HG02571 (cell line): ENCODE measurements around the gene PLXNA4.

ENCODE experiments used
- ATAC-seq: cut with Tn5 transposase; IDR thresholded peaks from one replicate; pipeline ENCODE4 v1.9.1; 2021; ENCODE audit warnings: mild to moderate bottlenecking, moderate library complexity; ENCODE audit not compliant: unreplicated experiment

Gene PLXNA4

GRCh38 chr7:132536654-132537395 is 39.4 kb downstream of the PLXNA4 start:
- no peak for ATAC-seq

- ATAC-seq, result no peak
Measured at GRCh38 chr7:132533916-132534315, 42.4 kb downstream of the PLXNA4 start.

- ATAC-seq, result no peak
Measured at GRCh38 chr7:132532281-132532680, 44.0 kb downstream of the PLXNA4 start.

GRCh38 chr7:132531562-132531961 is 44.7 kb downstream of the PLXNA4 start:
- ATAC-seq, result no peak

DNA sequence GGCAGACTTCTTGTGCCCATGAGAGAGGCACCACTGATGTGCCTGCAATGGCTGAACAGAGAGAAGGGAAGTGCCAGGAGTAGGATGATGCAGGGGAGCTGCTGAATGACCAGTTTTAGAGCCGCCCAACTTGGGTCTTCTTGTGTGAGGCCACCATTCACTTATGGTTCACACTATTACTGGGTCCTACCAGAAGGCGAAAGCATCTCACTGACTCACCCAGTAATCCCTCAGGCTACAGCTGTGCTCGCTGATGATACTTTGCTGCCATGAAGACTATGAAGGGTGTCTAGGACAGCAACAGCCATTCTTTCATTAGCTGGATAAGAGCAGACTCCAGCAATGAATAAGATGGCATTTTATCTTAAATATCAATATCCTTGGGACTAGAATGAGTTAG is 47.6 kb downstream of the PLXNA4 start:
- no peak for ATAC-seq

GRCh38 chr7:132527467-132528410 is 48.5 kb downstream of the PLXNA4 start:
- no peak for ATAC-seq

DNA sequence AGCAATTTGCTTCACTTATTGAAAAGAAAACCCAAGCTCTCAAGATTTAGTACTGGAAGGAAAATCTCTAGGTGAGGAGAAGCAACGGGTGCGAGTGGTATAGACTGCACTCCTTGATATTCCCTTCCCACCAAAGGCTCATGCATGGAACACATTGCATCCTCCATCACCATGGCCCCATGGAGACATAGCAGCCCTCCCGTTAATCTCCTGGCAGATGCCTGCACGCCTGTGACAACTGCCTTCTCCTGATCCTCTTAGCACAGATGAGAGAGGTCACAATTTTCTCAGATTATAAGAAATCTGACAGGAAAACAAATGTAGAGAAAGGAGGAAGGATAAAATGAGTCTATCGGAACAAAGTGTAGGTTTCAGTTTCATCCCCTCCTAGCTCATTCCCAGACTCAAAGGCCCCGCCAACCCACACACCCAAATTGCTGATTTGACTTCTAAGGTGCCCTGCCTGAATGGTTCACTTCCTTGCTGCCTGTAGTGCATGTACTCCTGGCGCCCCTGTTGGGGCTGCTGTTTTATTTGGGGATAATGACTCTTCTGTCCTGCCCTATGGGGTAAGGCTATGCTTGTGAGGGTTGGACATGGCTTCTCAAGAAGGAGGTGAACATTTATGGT is 50.0 kb downstream of the PLXNA4 start:
- ATAC-seq, result no peak

DNA sequence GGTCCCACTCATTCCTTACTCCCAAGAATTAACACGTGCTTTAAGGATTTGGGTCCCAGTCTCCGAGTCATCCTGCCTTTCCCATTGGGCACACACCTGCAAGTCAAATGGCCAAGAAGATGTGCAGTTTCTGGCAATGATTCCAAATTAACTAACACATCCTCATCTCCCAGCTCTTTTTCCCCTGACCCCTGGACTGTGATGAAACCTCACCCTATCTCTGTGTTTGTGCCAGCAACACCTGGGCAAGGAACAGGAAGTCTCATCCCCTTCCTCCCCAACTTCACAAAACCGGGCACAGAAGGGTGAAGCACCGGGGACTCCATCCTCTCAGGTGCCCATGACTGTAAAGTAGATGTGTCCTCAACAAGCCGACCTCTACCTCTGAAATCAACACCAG is 54.8 kb downstream of the PLXNA4 start:
- ATAC-seq, result no peak

DNA sequence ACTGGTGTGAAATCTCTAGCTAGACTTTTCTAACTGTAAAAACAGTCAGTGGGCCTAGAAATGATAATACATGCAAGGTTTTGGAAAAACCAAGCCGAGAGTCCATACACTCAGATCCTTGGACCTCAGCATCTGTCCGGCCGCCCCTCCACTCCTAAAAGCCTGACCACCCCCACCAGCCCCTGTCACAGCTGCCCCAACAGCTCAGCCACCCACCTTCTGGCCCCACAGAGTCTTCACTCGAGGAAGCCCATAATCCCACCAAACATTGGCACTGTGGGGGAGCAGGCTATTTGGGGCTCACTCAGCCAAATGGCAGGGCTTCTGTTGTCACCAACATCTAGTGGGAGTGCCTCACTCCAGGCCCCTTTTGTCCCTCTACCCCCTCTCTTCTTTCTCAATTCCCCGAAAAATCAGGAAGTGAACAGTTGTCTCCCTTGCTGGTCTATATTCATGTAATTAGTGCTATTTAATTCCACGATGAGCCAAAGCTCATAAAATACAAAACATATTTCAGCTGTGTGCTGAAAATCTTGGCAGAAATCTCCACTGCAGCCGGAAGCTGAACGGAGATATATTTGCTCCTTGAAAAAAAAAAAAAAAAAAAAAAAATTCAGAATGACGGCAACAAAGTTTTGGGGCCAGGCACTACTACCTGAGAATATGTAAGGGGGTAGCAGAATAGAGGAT is 55.5 kb downstream of the PLXNA4 start:
- no peak for ATAC-seq

DNA sequence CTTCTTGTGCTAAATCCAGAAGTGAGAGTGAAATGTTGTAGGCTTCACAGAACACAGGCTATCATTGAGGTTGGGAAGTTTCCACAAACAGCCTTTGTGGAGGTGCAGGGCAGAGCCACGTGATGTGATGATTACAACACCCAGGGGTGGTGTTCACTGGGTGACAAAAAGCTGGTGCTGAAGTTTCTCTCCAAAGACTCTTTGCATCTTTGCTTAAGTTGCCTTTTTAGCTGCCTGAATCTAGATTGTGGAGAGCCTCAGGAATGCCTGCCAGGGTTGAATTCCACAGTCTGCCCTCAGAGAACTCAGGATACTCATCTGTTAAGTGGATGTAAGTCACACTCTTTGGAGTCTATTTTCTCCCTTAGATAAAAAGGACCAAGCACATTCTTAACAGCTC is 56.3 kb downstream of the PLXNA4 start:
- ATAC-seq, result no peak

DNA sequence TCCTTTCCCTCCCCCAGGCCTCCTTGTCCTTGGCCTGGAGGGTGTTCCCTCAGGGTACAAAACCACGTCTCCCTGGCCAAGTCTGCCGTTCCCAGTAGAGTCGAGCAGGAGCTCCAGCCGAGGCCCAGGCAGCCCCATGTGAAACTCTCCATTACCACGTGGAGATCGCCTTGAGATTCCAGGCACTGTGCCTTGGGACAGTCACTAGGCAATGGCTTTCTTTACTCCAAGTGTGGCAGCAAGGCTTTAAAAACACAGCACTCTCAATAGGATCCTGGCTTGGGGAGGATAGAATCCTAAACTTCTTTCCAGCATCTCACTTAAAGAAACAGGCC is 57.5 kb downstream of the PLXNA4 start:
- no peak for ATAC-seq

- ATAC-seq, result no peak
Measured at GRCh38 chr7:132518102-132518838, 58.0 kb downstream of the PLXNA4 start.

- ATAC-seq, result no peak
Measured at GRCh38 chr7:132516042-132516840, 60.0 kb downstream of the PLXNA4 start.

DNA sequence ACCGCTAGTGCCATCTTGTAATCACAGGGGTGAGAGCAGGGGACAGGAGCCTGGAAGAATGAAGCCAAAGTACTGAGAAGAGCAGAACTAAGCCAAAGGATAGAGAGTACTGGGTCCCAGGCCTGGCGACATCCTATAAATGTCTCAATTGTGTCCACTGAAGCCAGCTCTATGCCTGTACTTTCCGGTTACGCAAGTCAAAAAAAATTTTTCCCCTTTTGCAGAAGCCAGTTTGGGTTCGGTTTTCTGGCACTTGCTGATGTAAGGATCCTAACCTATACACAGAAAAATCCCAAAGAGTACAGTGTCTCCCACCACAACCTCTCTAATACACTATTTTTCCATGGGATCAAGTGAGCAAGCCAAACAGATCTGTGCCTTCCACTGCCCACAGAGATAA is 61.1 kb downstream of the PLXNA4 start:
- no peak for ATAC-seq

- no peak for ATAC-seq
Measured at GRCh38 chr7:132514430-132514829, 61.8 kb downstream of the PLXNA4 start.

DNA sequence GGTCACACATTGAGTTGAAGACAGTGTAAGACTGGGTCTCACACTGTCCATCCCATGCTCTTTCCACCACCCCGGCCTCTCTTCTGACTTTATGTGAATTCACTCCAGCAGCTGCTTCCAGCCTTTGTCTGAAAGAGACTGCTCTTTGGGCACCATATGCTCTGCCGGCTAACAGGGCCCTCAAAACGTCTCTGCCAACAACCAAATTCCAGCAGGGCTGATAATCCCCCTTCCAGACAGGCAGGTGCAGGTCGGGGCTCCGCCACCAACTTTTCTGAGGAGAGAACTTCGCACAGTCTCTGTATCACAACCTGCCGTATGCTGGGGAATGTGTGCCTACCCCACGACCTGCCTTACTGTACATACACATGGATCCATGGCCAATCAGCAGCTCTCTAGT is 64.3 kb downstream of the PLXNA4 start:
- no peak for ATAC-seq

DNA sequence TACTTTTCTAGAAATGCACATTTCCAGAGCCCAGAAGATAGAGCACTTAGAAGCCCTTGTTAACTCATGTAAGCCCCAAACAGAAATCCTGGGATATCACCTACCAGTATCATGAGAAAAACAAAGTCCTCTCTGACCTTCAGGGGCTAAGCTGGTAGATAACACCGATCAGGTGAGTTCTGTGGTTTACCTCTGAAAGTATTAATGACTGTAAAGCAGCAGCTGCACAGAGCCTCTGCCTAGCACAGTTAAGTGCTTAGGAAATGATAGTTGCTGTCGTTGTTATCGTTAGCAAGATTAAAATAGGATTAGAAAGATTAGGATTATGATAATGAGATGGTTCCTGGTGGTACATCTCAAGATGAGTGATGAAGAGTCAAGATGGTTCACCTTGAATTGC is 64.9 kb downstream of the PLXNA4 start:
- no peak for ATAC-seq

- ATAC-seq, result no peak
Measured at GRCh38 chr7:132509643-132510042, 66.6 kb downstream of the PLXNA4 start.

DNA sequence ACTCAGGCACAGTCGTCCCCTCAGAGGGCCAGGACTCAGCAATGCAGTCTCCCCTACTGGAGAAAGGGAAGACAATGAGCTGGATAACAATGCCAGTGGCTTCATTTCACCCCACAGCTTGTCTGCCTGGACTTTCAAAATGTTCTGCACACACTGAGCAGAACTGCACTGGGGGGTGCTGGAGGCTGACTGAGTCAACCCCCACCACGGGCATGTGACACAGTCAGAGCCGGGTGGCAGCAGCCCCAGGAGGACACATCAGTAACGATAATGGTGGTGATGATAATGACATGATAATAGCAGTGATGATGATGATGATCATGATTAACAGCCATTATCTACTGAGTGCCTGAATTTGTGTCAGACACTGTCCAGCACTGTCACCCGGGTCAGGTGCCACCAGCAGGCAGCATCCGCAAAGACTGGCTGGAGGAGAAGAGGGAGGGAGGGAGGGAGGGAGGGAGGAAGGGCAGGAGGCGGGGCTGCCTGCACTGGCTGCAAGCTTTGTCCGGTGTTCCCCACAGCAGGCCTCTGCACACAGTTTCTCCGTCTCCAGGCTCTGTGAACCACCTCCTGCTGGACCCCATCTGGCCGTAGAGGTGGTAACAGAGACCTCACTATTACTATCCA is 67.4 kb downstream of the PLXNA4 start:
- no peak for ATAC-seq
